ENCODE results near the gene ZMPSTE24. TPM values are rescaled to one million over a fixed set of nuclear protein-coding genes. Genes with fewer than 3 reads are reported as not detected.

The ZMPSTE24 gene
- polyA plus RNA-seq, 2 of the 4 experiments (the other 2 are of a cell fraction): 44.3 to 61.3 TPM

- CTCF ChIA-PET: interaction anchor here (0.5 to 1.1 kb wide), 2 partner anchors 41 to 136 kb away, joined by 3 to 4 read pairs; no protein-coding TSS in a partner anchor
- POLR2A ChIA-PET: no interaction called here
These were observed 34.0 kb upstream of the ZMPSTE24 start for GRCh38 chr1:40224040-40224439.

GRCh38 chr1:40226192-40226591, 31.8 kb upstream of the ZMPSTE24 start:
- POLR2A ChIA-PET: no interaction called here
- ATAC-seq (no peak), FAIRE-seq (no peak), DNase-seq (ENCODE audit: low read depth in 1 of 2, low spot score in 1 of 2) (no peak)
- no peak overlapping the region for H3K4me3 ChIP-seq
- WGBS (ENCODE audit: missing lambda C conversion rate): 90% methylated on average over 3 of the region's 3 CpGs
- CTCF ChIA-PET: interaction anchor here (0.5 to 1.2 kb wide), 2 partner anchors 11 to 339 kb away, joined by 3 read pairs; no protein-coding TSS in a partner anchor
- no peak overlapping the region for H3K4me2 ChIP-seq
- no peaks in the 10 kb centered on the region for H3K9me3 ChIP-seq
- H3K27ac ChIP-seq: no peak overlapping the region
- no peaks in the 10 kb centered on the region for H3K4me1 ChIP-seq
- TF ChIP-seq SMC3 (IDR thresholded peaks at IDR 0.05): no peak
- no peak for TF ChIP-seq E2F6 (IDR thresholded peaks at IDR 0.05; ENCODE audit: borderline replicate concordance, low read depth)
- no peak for TF ChIP-seq RFX5 (IDR thresholded peaks at IDR 0.05)
- TF ChIP-seq HOXB5 (CRISPR knock-in tag; IDR thresholded peaks at IDR 0.05): no peak
- TF ChIP-seq ZSCAN20 (CRISPR knock-in tag; IDR thresholded peaks at IDR 0.05): no peak
- TF ChIP-seq EHF (CRISPR knock-in tag; IDR thresholded peaks at IDR 0.05): no peak
- TF ChIP-seq FOSL2 (IDR thresholded peaks at IDR 0.05): no peak
- TF ChIP-seq FOSL2 (CRISPR knock-in tag; IDR thresholded peaks at IDR 0.05): no peak
- TF ChIP-seq CHD2 (IDR thresholded peaks at IDR 0.05; ENCODE audit: low read length, partially characterized antibody): no peak
- no peak for TF ChIP-seq MYC (IDR thresholded peaks at IDR 0.05; ENCODE audit: borderline replicate concordance, low read length)
- no peak for TF ChIP-seq USF2 (IDR thresholded peaks at IDR 0.05)
- TF ChIP-seq BHLHE40 (IDR thresholded peaks at IDR 0.05; ENCODE audit: low read depth, low read length): no peak
- no peak for TF ChIP-seq HEYL (CRISPR knock-in tag; IDR thresholded peaks at IDR 0.05)

More at GRCh38 chr1:40224040-40224439, 34.0 kb upstream of the ZMPSTE24 start:
- DNase-seq (ENCODE audit: low read depth in 1 of 2, low spot score in 1 of 2) (no peak), FAIRE-seq (no peak), ATAC-seq (no peak)
- H3K4me2 ChIP-seq: no peak overlapping the region
- TF ChIP-seq NFE2L2 (conservative IDR thresholded peaks at IDR 0.05; ENCODE audit: low read length) (no peak), FOXS1 (CRISPR knock-in tag; IDR thresholded peaks at IDR 0.05) (no peak)
- no peaks in the 10 kb centered on the region for H3K9me3 ChIP-seq
- H3K27ac ChIP-seq: no peak overlapping the region
- H3K4me1 ChIP-seq: no peaks in the 10 kb centered on the region
- WGBS (ENCODE audit: missing lambda C conversion rate): 92% methylated on average over 6 of the region's 6 CpGs
- H3K4me3 ChIP-seq: no peak overlapping the region

GRCh38 chr1:40232444-40232843, 25.6 kb upstream of the ZMPSTE24 start:
- CTCF ChIA-PET: interaction anchor here (1.1 to 1.5 kb wide), 2 partner anchors 30 to 83 kb away, joined by 3 read pairs; no protein-coding TSS in a partner anchor
- no peak for TF ChIP-seq POLR2AphosphoS2 (conservative IDR thresholded peaks at IDR 0.05; ENCODE audit: low read length)
- no peak for TF ChIP-seq ATOH8 (CRISPR knock-in tag; IDR thresholded peaks at IDR 0.05; ENCODE audit: low read depth)
- no peak for TF ChIP-seq FOXS1 (CRISPR knock-in tag; IDR thresholded peaks at IDR 0.05)
- TF ChIP-seq HES2 (IDR thresholded peaks at IDR 0.05): no peak
- no peak for TF ChIP-seq RNF2 (IDR thresholded peaks at IDR 0.05; ENCODE audit: borderline replicate concordance, low read depth)
- no peak for TF ChIP-seq RAD21 (conservative IDR thresholded peaks at IDR 0.05 in 1 of 2, IDR thresholded peaks at IDR 0.05 in 1 of 2)
- TF ChIP-seq POLR2A (IDR thresholded peaks at IDR 0.05; ENCODE audit: low read length): no peak
- no peak for TF ChIP-seq HEYL (CRISPR knock-in tag; IDR thresholded peaks at IDR 0.05)
- TF ChIP-seq KDM1A (IDR thresholded peaks at IDR 0.05; ENCODE audit: low read depth): no peak
- no peak for TF ChIP-seq RCOR1 (IDR thresholded peaks at IDR 0.05; ENCODE audit: low read depth, low read length)
- TF ChIP-seq EHMT2 (IDR thresholded peaks at IDR 0.05; ENCODE audit: low read depth): no peak
- no peak for TF ChIP-seq RARB (CRISPR knock-in tag; IDR thresholded peaks at IDR 0.05)
- no peak for TF ChIP-seq MAX (IDR thresholded peaks at IDR 0.05)
- no peak for TF ChIP-seq ZFP36 (IDR thresholded peaks at IDR 0.05; ENCODE audit: borderline replicate concordance, partially characterized antibody)
- no peak for DNase-seq (ENCODE audit: low read depth in 1 of 2, low spot score in 1 of 2)

More at GRCh38 chr1:40232444-40232843, 25.6 kb upstream of the ZMPSTE24 start:
- Histone ChIP-seq H3K4me1 (no peaks in the 10 kb centered on the region), H3K27ac (no peak overlapping the region), H3K9me3 (no peaks in the 10 kb centered on the region), H3K4me2 (no peak overlapping the region), H3K4me3 (no peak overlapping the region)
- FAIRE-seq (no peak), ATAC-seq (no peak)
- POLR2A ChIA-PET: no interaction called here
- 93% methylated on average over 4 of the region's 4 CpGs for WGBS (ENCODE audit: missing lambda C conversion rate)

All from A549 (cell line).